A673 (cell line): ENCODE data around the gene STOX2.

ENCODE experiments used
- EZH2 ChIP-seq: fragments of 200-600 bp; sonication (generic); IDR thresholded peaks from 2 replicates; pipeline ENCODE4 v1.6.1; 2017; ENCODE audit warnings: borderline replicate concordance, low read depth, mild to moderate bottlenecking, mixed read lengths, antibody characterized with exemption, low read length; ENCODE audit not compliant: poor library complexity, severe bottlenecking
- TF ChIP-seq, protein P1 (sequence below): fragments of 300-800, 200-600 bp; sonication (generic); conservative IDR thresholded peaks from 2 replicates; pipeline ENCODE4 v1.5.1; 2017; ENCODE audit warnings: low read depth, mild to moderate bottlenecking, antibody characterized with exemption, low read length, moderate library complexity, mixed read lengths

DNA sequence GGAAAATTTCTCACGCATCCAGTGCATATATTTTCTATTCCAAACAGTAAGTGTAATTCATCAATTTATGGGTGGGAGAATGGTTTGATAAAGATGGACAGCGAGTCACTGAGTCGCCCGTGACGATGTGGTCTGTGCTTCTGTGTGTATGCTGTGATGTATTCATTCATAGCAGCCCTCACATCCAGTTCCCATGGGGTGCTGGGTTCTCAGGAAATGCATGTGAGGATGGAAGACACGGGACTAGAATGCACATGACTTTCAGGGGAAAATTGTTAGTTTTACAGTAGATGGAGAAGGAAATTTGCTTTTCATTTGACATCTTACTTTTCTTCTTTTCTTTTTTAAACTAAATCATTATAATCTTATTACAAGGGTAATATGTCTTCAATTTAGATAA, 152.9 kb downstream of the STOX2 start:
- TF ChIP-seq EZH2: no peak
- TF ChIP-seq, protein P1, sequence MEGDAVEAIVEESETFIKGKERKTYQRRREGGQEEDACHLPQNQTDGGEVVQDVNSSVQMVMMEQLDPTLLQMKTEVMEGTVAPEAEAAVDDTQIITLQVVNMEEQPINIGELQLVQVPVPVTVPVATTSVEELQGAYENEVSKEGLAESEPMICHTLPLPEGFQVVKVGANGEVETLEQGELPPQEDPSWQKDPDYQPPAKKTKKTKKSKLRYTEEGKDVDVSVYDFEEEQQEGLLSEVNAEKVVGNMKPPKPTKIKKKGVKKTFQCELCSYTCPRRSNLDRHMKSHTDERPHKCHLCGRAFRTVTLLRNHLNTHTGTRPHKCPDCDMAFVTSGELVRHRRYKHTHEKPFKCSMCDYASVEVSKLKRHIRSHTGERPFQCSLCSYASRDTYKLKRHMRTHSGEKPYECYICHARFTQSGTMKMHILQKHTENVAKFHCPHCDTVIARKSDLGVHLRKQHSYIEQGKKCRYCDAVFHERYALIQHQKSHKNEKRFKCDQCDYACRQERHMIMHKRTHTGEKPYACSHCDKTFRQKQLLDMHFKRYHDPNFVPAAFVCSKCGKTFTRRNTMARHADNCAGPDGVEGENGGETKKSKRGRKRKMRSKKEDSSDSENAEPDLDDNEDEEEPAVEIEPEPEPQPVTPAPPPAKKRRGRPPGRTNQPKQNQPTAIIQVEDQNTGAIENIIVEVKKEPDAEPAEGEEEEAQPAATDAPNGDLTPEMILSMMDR: no peak
